ENCODE results near the gene SPRY1. TPM values are rescaled to one million over a fixed set of nuclear protein-coding genes. Genes with fewer than 3 reads are reported as not detected.

Gene SPRY1
- total RNA-seq, 1 donor from 2014 or later = 86.6 TPM

GRCh38 chr4:123423819-123424218 lies 27.2 kb downstream of the SPRY1 start:
- intact Hi-C loops (cut with DNase I) = no loop called here
- H3K4me3 ChIP-seq = no peak overlapping the region
- TF ChIP-seq CTCF (IDR thresholded peaks at IDR 0.05) = no peak
- H3K9me3 ChIP-seq = no peaks in the 10 kb centered on the region
- ATAC-seq (no peak), DNase-seq (no peak)
- peaks cover 2% of the 10 kb centered on the region for H3K4me1 ChIP-seq
- H3K27ac ChIP-seq = no peak overlapping the region
- no peaks in the 10 kb centered on the region for H3K36me3 ChIP-seq
- no peaks in the 10 kb centered on the region for H3K27me3 ChIP-seq (ENCODE audit: low read depth)

GRCh38 chr4:123427951-123428350 lies 31.4 kb downstream of the SPRY1 start:
- DNase-seq (no peak), ATAC-seq (no peak)
- Histone ChIP-seq H3K4me1 (no peaks in the 10 kb centered on the region), H3K27me3 (ENCODE audit: low read depth) (no peaks in the 10 kb centered on the region), H3K36me3 (no peaks in the 10 kb centered on the region), H3K9me3 (no peaks in the 10 kb centered on the region), H3K27ac (no peak overlapping the region), H3K4me3 (no peak overlapping the region)
- TF ChIP-seq CTCF (IDR thresholded peaks at IDR 0.05) = no peak
- intact Hi-C loops (cut with DNase I) = no loop called here

GRCh38 chr4:123430031-123430430 lies 33.4 kb downstream of the SPRY1 start:
- DNase-seq = no peak
- no peaks in the 10 kb centered on the region for H3K4me1 ChIP-seq
- ATAC-seq = no peak

GRCh38 chr4:123430501-123430900 lies 33.9 kb downstream of the SPRY1 start:
- H3K4me1 ChIP-seq = no peaks in the 10 kb centered on the region
- no peaks in the 10 kb centered on the region for H3K27me3 ChIP-seq (ENCODE audit: low read depth)
- ATAC-seq (no peak), DNase-seq (no peak)
- no peak for TF ChIP-seq CTCF (IDR thresholded peaks at IDR 0.05)
- no peak overlapping the region for H3K27ac ChIP-seq
- intact Hi-C loops (cut with DNase I) = no loop called here
- H3K36me3 ChIP-seq = no peaks in the 10 kb centered on the region
- no peaks in the 10 kb centered on the region for H3K9me3 ChIP-seq
- no peak overlapping the region for H3K4me3 ChIP-seq

More at GRCh38 chr4:123430031-123430430, 33.4 kb downstream of the SPRY1 start:
- intact Hi-C loops (cut with DNase I) = no loop called here
- Histone ChIP-seq H3K27ac (no peak overlapping the region), H3K4me3 (no peak overlapping the region), H3K27me3 (ENCODE audit: low read depth) (no peaks in the 10 kb centered on the region), H3K36me3 (no peaks in the 10 kb centered on the region), H3K9me3 (no peaks in the 10 kb centered on the region)
- TF ChIP-seq CTCF (IDR thresholded peaks at IDR 0.05) = no peak

- no peak for DNase-seq
- TF ChIP-seq CTCF (IDR thresholded peaks at IDR 0.05) = no peak
- intact Hi-C loops (cut with DNase I) = no loop called here
- no peak overlapping the region for H3K27ac ChIP-seq
- peaks cover 10% of the 10 kb centered on the region for H3K4me1 ChIP-seq
- no peaks in the 10 kb centered on the region for H3K27me3 ChIP-seq (ENCODE audit: low read depth)
- H3K9me3 ChIP-seq = no peaks in the 10 kb centered on the region
- no peak for ATAC-seq
- no peaks in the 10 kb centered on the region for H3K36me3 ChIP-seq
- H3K4me3 ChIP-seq = no peak overlapping the region
These were observed 37.0 kb downstream of the SPRY1 start for GRCh38 chr4:123433573-123433972.

- Histone ChIP-seq H3K4me3 (no peak overlapping the region), H3K36me3 (no peaks in the 10 kb centered on the region), H3K9me3 (no peaks in the 10 kb centered on the region), H3K4me1 (peaks cover 13% of the 10 kb centered on the region), H3K27me3 (ENCODE audit: low read depth) (no peaks in the 10 kb centered on the region), H3K27ac (no peak overlapping the region)
- intact Hi-C loops (cut with DNase I) = no loop called here
- TF ChIP-seq CTCF (IDR thresholded peaks at IDR 0.05) = no peak
- no peak for ATAC-seq
- no peak for DNase-seq
These were observed 37.4 kb downstream of the SPRY1 start for GRCh38 chr4:123433976-123434375.
